Activated CD4-positive, alpha-beta T cell treated with anti-CD3 and anti-CD28 coated beads for 36 hours (primary cell): ENCODE results near the gene TTC33. TPM values are rescaled to one million over a fixed set of nuclear protein-coding genes. Genes with fewer than 3 reads are reported as not detected.

ENCODE experiments used
- ATAC-seq: fragments of 200-7000 bp; cut with Tn5 transposase; one replicate; pipeline ENCODE4 v1.10.0; 2021; ENCODE audit warnings: mild to moderate bottlenecking, moderate library complexity
- CTCF ChIA-PET: fragments of 350-600 bp; sonication (Branson Sonifier 250); formaldehyde crosslinking; loops from one replicate; lab custom pipeline; 2021; ENCODE audit warnings: antibody characterized with exemption; lab: Charles Lee
- POLR2A ChIA-PET: fragments of 350-600 bp; sonication (Branson Sonifier 250); formaldehyde crosslinking; loops from one replicate; lab custom pipeline; 2021; ENCODE audit warnings: antibody characterized with exemption, inconsistent platforms; lab: Charles Lee
- DNase-seq: peaks from one replicate; pipeline ENCODE4 v3.0.0-alpha.2; 2020
- H3K27ac Mint-ChIP-seq: one replicate; pipeline ENCODE4 v1.8.0; 2021; ENCODE audit warnings: mixed read lengths
- H3K27me3 Mint-ChIP-seq: one replicate; pipeline ENCODE4 v1.8.0; 2021; ENCODE audit warnings: mixed read lengths
- H3K36me3 Mint-ChIP-seq: one replicate; pipeline ENCODE4 v1.8.0; 2021; ENCODE audit warnings: low read depth, mixed read lengths
- H3K4me1 Mint-ChIP-seq: one replicate; pipeline ENCODE4 v1.8.0; 2021; ENCODE audit warnings: mixed read lengths
- H3K4me3 Mint-ChIP-seq: one replicate; pipeline ENCODE4 v1.8.0; 2021; ENCODE audit warnings: mild to moderate bottlenecking, moderate library complexity, mixed read lengths
- H3K9me3 Mint-ChIP-seq: one replicate; pipeline ENCODE4 v1.8.0; 2021; ENCODE audit warnings: low read depth, mixed read lengths
- intact Hi-C, 2 experiments: fragments of 100-400 bp; cut with DNase I in 1 of 2; cut with micrococcal nuclease in 1 of 2; formaldehyde crosslinking; loops; one replicate each; pipeline versions ENCODE4 v1.14.2 to v1.15.1; 2022 to 2024; cut with DNase I, micrococcal nuclease
- total RNA-seq, 2 experiments: library from RNA; stranded (reverse); gene quantifications; one replicate each; pipeline ENCODE4 v1.2.3, GENCODE V29; 2021

TTC33 gene
- total RNA-seq, 2 experiments from 2014 or later = 31.4 to 31.7 TPM

DNA sequence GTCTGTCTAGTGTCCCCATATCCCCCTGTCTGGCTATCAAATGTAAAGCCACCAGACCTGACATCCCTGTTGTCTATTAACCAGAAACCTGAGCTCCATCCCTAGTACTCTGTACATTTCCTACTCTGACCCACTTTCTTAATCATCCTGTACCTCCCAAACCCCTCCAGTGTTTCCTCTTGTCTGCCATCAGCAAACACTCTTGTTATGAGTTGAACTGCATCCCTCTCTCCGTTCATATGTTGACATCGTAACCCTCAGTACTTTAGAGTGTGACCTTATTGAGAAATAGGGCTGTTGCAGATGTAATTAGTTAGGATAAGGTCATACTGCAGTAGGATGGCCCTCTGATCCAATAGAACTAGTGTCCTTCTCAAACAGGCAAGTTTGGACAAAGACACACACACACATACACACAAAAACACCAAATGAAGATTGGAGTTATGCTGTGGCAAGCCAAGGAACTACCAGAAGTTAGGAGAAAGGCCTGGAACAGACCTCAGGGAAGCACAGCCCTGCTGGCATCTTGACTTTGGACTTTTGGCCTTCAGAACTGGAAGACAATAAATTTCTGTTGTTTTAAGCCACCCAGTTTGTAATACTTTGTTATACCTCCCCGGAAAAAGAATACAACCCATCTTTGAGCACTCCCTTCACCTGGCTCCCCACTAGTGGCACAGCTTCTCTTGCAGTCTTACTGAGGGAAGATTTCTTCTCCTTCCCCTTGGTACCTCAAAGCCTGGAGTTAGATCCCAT is 256.1 kb downstream of the TTC33 start:
- Mint-ChIP-seq H3K4me1 (peaks cover 25% of the 10 kb centered on the region), H3K9me3 (no peaks in the 10 kb centered on the region), H3K36me3 (no peaks in the 10 kb centered on the region), H3K4me3 (no peak overlapping the region), H3K27me3 (no peaks in the 10 kb centered on the region), H3K27ac (no peak overlapping the region)
- POLR2A ChIA-PET = no interaction called here
- CTCF ChIA-PET = no interaction called here
- ATAC-seq (peak; percentile 31), DNase-seq (no peak)
- intact Hi-C loops = loop anchor here in 1 of 2 experiments (10.0 kb wide), 1 partner anchor 375 kb away; no protein-coding TSS in a partner anchor

DNA sequence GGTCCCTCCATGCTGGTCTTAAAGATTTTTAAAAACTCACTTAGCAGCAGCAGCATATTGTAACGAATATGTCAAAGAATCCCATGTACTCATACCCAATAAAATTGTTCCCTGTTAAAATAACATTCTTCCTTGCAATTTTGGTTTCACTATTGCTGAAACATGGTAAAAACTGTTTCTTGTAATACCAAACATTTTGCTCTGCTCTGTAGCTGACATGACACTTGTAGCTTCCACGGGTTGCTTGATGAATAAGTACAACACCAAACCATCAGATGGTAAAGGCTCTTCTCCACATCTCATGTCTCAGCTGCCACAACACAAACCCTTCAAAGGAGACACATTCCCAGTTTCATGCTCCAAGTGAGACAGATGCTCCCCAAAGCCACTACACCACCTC is 256.8 kb downstream of the TTC33 start:
- Mint-ChIP-seq H3K4me1 (peaks cover 29% of the 10 kb centered on the region), H3K4me3 (no peak overlapping the region), H3K27me3 (no peaks in the 10 kb centered on the region), H3K9me3 (peaks cover 2% of the 10 kb centered on the region), H3K27ac (no peak overlapping the region), H3K36me3 (peaks cover 3% of the 10 kb centered on the region)
- no peak for DNase-seq
- POLR2A ChIA-PET = no interaction called here
- ATAC-seq = no peak
- intact Hi-C loops = loop anchor here in 1 of 2 experiments (10.0 kb wide), 1 partner anchor 376 kb away; no protein-coding TSS in a partner anchor
- CTCF ChIA-PET = no interaction called here

DNA sequence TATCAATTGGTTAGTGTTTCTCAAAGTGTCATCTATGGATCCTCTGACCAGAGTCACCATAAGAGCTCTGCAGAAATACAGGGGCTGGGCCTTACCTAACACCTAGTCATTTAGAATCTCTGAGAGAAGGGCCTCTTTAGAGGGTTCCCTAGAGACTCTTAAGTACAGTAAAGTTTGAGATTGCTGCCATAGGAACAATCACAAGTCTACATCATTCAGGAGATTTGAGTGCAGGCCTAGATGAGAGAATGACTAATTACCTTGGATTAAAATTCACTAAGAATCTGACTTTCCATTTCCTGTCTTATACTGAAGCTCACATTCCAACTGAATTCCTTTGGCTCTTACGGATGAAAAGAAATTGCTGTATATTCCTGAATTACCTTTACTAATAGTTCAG is 258.2 kb downstream of the TTC33 start:
- ChIA-PET POLR2A (no interaction called here), CTCF (interaction anchor here (1.1 to 1.5 kb wide), 2 partner anchors 14 to 548 kb away, joined by 3 to 4 read pairs; no protein-coding TSS in a partner anchor)
- H3K9me3 Mint-ChIP-seq = peaks cover 9% of the 10 kb centered on the region
- no peak overlapping the region for H3K27ac Mint-ChIP-seq
- no peak overlapping the region for H3K4me3 Mint-ChIP-seq
- no peak for DNase-seq
- ATAC-seq = peak; percentile 73
- intact Hi-C loops = loop anchor here in 1 of 2 experiments (10.0 kb wide), 1 partner anchor 377 kb away; no protein-coding TSS in a partner anchor
- H3K36me3 Mint-ChIP-seq = peaks cover 10% of the 10 kb centered on the region
- no peaks in the 10 kb centered on the region for H3K27me3 Mint-ChIP-seq
- H3K4me1 Mint-ChIP-seq = peaks cover 32% of the 10 kb centered on the region

GRCh38 chr5:40495237-40495635 is 260.5 kb downstream of the TTC33 start:
- intact Hi-C loops = loop anchor here in 1 of 2 experiments (10.0 kb wide), 1 partner anchor 380 kb away; no protein-coding TSS in a partner anchor
- POLR2A ChIA-PET = no interaction called here
- Mint-ChIP-seq H3K27me3 (no peaks in the 10 kb centered on the region), H3K4me1 (peaks cover 51% of the 10 kb centered on the region), H3K27ac (no peak overlapping the region), H3K36me3 (peaks cover 11% of the 10 kb centered on the region), H3K4me3 (no peak overlapping the region), H3K9me3 (peaks cover 9% of the 10 kb centered on the region)
- ATAC-seq (no peak), DNase-seq (no peak)
- CTCF ChIA-PET = interaction anchor here (0.7 kb wide), 1 partner anchor 546 kb away, joined by 3 read pairs; no protein-coding TSS in a partner anchor

GRCh38 chr5:40494631-40495236 is 261.0 kb downstream of the TTC33 start:
- peaks cover 11% of the 10 kb centered on the region for H3K36me3 Mint-ChIP-seq
- ATAC-seq (no peak), DNase-seq (peak; percentile 25)
- CTCF ChIA-PET = interaction anchor here (0.7 kb wide), 1 partner anchor 545 kb away, joined by 3 read pairs; no protein-coding TSS in a partner anchor
- POLR2A ChIA-PET = no interaction called here
- peaks cover 53% of the 10 kb centered on the region for H3K4me1 Mint-ChIP-seq
- intact Hi-C loops = loop anchor here (5.0 to 10.0 kb wide), 2 partner anchors 243 to 380 kb away; no protein-coding TSS in a partner anchor
- no peak overlapping the region for H3K4me3 Mint-ChIP-seq
- no peaks in the 10 kb centered on the region for H3K27me3 Mint-ChIP-seq
- peaks cover 9% of the 10 kb centered on the region for H3K9me3 Mint-ChIP-seq
- H3K27ac Mint-ChIP-seq = peak overlapping the region; percentile 16

- ChIA-PET POLR2A (interaction anchor here (0.6 to 1.3 kb wide), 2 partner anchors 82 to 110 kb away, joined by 4 read pairs; no protein-coding TSS in a partner anchor), CTCF (interaction anchor here (1.0 to 1.5 kb wide), 4 partner anchors 9 to 179 kb away, joined by 3 to 6 read pairs (median 4); no protein-coding TSS in a partner anchor)
- Mint-ChIP-seq H3K27me3 (no peaks in the 10 kb centered on the region), H3K36me3 (peaks cover 11% of the 10 kb centered on the region), H3K4me1 (peaks cover 72% of the 10 kb centered on the region), H3K27ac (peak overlapping the region; percentile 33), H3K4me3 (no peak overlapping the region), H3K9me3 (peaks cover 9% of the 10 kb centered on the region)
- intact Hi-C loops = loop anchor here (5.0 to 10.0 kb wide), 2 partner anchors 245 to 383 kb away; no protein-coding TSS in a partner anchor
- no peak for DNase-seq
- ATAC-seq = no peak
Measured at GRCh38 chr5:40492056-40492455, 263.7 kb downstream of the TTC33 start.

DNA sequence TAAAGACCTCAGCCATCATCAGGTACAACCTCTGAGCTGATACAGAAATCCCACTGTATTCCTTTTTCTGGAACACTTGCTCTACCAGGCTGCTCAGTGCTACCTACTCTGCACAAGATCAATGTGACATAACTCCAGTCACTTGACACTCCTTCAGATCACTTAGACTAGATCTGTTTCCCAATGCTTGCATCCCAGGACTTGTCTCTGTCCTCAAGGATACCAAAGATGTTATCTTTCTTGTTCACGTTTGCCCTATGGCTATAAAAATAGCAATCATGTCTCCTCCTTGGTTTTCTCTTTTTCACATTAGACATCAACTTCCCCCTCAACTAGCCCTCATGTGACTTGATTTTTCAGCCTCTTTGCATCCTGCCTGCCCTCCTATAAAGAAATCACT is 264.1 kb downstream of the TTC33 start:
- Mint-ChIP-seq H3K36me3 (peaks cover 11% of the 10 kb centered on the region), H3K4me1 (peaks cover 77% of the 10 kb centered on the region), H3K27ac (peak overlapping the region; percentile 33), H3K9me3 (peaks cover 9% of the 10 kb centered on the region), H3K4me3 (no peak overlapping the region), H3K27me3 (no peaks in the 10 kb centered on the region)
- ChIA-PET POLR2A (interaction anchor here (1.3 kb wide), 1 partner anchor 81 kb away, joined by 4 read pairs; no protein-coding TSS in a partner anchor), CTCF (interaction anchor here (1.0 to 1.5 kb wide), 4 partner anchors 10 to 179 kb away, joined by 3 to 6 read pairs (median 4); no protein-coding TSS in a partner anchor)
- intact Hi-C loops = loop anchor here (5.0 to 10.0 kb wide), 2 partner anchors 246 to 383 kb away; no protein-coding TSS in a partner anchor
- no peak for DNase-seq
- ATAC-seq = no peak

DNA sequence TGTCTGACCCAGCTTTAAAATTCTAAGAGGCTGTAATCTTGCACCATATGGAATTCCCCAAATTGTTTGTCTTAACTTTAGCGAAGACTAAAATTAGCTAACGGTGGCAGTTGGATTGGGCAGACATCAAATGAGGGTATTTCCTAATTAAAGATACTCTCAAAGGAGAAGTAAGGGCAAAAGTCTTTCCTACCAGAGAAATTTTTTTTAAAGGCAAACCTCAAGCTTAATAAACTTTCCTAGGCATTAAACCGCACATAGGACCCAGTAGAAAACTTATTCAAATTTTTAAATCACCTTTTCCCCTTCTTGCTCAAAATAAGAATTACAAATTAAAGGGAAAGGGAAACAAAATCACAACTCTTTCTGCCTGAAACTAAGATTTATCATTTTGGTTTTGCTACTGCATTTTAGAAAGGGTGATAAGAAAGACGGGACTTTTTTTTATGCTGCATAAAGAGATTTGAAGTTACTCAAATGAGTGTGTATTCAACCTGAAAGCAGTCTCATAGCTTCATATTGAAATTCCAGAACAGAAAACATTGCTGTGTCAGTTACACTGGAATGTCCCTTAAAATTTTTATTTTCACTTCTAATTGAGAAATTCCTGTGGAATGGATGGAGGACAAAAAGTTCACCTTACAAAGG is 265.2 kb downstream of the TTC33 start:
- POLR2A ChIA-PET = interaction anchor here (0.6 to 1.5 kb wide), 7 partner anchors 80 to 213 kb away, joined by 3 to 8 read pairs (median 4); no protein-coding TSS in a partner anchor
- peaks cover 86% of the 10 kb centered on the region for H3K4me1 Mint-ChIP-seq
- no peak for DNase-seq

DNA sequence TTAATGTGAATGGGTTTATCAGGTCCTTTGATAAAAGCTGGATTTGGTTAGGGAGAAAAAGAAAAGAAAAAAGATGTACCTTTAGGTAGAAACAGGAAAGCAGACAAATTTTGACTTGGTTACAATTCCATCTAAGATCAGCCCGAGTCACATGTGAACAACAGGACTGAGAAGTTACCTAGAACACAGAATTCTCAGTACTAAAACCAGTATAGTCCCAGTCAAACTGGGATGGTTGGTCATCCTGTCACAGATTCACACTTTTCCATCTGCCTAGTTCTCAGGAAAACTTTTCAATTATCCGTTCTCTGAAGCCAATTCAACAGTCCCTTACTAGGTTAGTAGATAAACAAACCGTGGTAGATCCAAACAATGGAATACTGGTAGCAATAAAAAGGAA is 266.3 kb downstream of the TTC33 start:
- ATAC-seq (no peak), DNase-seq (no peak)
- H3K36me3 Mint-ChIP-seq = peaks cover 11% of the 10 kb centered on the region
- ChIA-PET CTCF (interaction anchor here (0.6 to 2.1 kb wide), 7 partner anchors 11 to 212 kb away, joined by 3 to 8 read pairs (median 3); no protein-coding TSS in a partner anchor), POLR2A (interaction anchor here (0.6 to 1.1 kb wide), 3 partner anchors 36 to 215 kb away, joined by 5 to 8 read pairs (median 7); no protein-coding TSS in a partner anchor)
- peaks cover 8% of the 10 kb centered on the region for H3K9me3 Mint-ChIP-seq
- H3K4me3 Mint-ChIP-seq = no peak overlapping the region
- H3K27me3 Mint-ChIP-seq = no peaks in the 10 kb centered on the region
- peaks cover 86% of the 10 kb centered on the region for H3K4me1 Mint-ChIP-seq
- H3K27ac Mint-ChIP-seq = peak overlapping the region; percentile 91
- intact Hi-C loops = loop anchor here (5.0 to 10.0 kb wide), 3 partner anchors 317 to 542 kb away; partner anchors contain the start of gene RPL37 (in 1 of the 2)

More for the DNA sequence above, 265.2 kb downstream of the TTC33 start:
- peaks cover 9% of the 10 kb centered on the region for H3K9me3 Mint-ChIP-seq
- intact Hi-C loops = loop anchor here (1.0 to 10.0 kb wide), 15 partner anchors 49 to 384 kb away; partner anchors contain the start of gene PTGER4 (in 2 of the 2)
- no peaks in the 10 kb centered on the region for H3K27me3 Mint-ChIP-seq
- peaks cover 11% of the 10 kb centered on the region for H3K36me3 Mint-ChIP-seq
- CTCF ChIA-PET = interaction anchor here (0.9 to 1.2 kb wide), 4 partner anchors 10 to 115 kb away, joined by 3 to 4 read pairs (median 4); no protein-coding TSS in a partner anchor
- ATAC-seq = peak; percentile 43
- peak overlapping the region; percentile 38 for H3K4me3 Mint-ChIP-seq
- H3K27ac Mint-ChIP-seq = peak overlapping the region; percentile 86
